Measurements from ENCODE around the gene MYZAP. TPM values are rescaled to one million over a fixed set of nuclear protein-coding genes. Genes with fewer than 3 reads are reported as not detected.

Gene MYZAP
- total and polyA plus RNA-seq, 11 donors, result 280 to 1,065 (median 610) TPM

- Histone ChIP-seq H3K9me3 (no peaks in the 10 kb centered on the region), H3K27ac (peak overlapping the region in 9 of 12 donors; percentile 4 to 78 (median 54)), H3K27me3 (no peaks in the 10 kb centered on the region), H3K4me1 (peaks cover 0 to 60% (median 38%) of the 10 kb centered on the region in 12 donors), H3K36me3 (peaks cover 0 to 19% (median 0%) of the 10 kb centered on the region in 9 donors), H3K4me3 (no peak overlapping the region)
- no peak for TF ChIP-seq POLR2A (IDR thresholded peaks at IDR 0.05)
- TF ChIP-seq, protein P1, sequence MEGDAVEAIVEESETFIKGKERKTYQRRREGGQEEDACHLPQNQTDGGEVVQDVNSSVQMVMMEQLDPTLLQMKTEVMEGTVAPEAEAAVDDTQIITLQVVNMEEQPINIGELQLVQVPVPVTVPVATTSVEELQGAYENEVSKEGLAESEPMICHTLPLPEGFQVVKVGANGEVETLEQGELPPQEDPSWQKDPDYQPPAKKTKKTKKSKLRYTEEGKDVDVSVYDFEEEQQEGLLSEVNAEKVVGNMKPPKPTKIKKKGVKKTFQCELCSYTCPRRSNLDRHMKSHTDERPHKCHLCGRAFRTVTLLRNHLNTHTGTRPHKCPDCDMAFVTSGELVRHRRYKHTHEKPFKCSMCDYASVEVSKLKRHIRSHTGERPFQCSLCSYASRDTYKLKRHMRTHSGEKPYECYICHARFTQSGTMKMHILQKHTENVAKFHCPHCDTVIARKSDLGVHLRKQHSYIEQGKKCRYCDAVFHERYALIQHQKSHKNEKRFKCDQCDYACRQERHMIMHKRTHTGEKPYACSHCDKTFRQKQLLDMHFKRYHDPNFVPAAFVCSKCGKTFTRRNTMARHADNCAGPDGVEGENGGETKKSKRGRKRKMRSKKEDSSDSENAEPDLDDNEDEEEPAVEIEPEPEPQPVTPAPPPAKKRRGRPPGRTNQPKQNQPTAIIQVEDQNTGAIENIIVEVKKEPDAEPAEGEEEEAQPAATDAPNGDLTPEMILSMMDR (IDR thresholded peaks at IDR 0.05), result no peak
- WGBS, 4 donors, result 61 to 81% (median 72%) methylated on average over 5 to 6 of the region's 6 CpGs
- DNase-seq, result no peak
- intact Hi-C loops (cut with DNase I), result no loop called here
- ATAC-seq, result peak in 3 of 4 donors; percentile 11 to 51 (median 16)
Measured at GRCh38 chr15:57690341-57690966, 98.8 kb downstream of the MYZAP start.

DNA sequence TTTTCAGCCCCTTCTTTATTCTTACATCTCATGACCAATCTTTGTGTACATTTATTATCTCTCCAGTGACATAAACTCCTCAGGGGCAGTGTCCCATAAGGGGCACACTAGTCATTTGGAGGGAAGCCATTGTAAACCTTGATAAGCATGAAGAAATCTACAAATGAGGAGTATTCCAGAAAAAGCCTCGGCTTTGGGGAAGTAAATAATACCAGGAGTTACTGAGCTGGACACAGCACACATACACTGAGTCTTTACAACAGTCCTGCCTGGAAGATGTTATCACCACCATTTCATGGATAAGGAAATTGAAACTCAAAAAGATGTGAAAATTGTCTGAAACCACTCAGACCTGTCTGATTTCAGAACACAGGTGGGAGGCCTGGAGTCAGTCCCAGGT is 99.4 kb downstream of the MYZAP start:
- peaks cover 0 to 19% (median 0%) of the 10 kb centered on the region in 9 donors for H3K36me3 ChIP-seq
- DNase-seq (no peak), ATAC-seq (peak in 3 of 4 donors; percentile 15 to 17 (median 16))
- TF ChIP-seq, protein P1 (IDR thresholded peaks at IDR 0.05), result no peak
- no peak for TF ChIP-seq POLR2A (IDR thresholded peaks at IDR 0.05)
- H3K9me3 ChIP-seq, result no peaks in the 10 kb centered on the region
- H3K4me3 ChIP-seq, result no peak overlapping the region
- H3K27ac ChIP-seq, result peak overlapping the region in 10 of 12 donors; percentile 11 to 78 (median 58)
- peaks cover 0 to 55% (median 38%) of the 10 kb centered on the region in 12 donors for H3K4me1 ChIP-seq
- no peaks in the 10 kb centered on the region for H3K27me3 ChIP-seq
- intact Hi-C loops (cut with DNase I), result no loop called here
- WGBS, 4 donors, result 11 to 14% (median 12%) methylated on average over 1 of the region's 1 CpG

- H3K4me1 ChIP-seq, result peaks cover 0 to 49% (median 38%) of the 10 kb centered on the region in 12 donors
- intact Hi-C loops (cut with DNase I), result no loop called here
- no peak overlapping the region for H3K4me3 ChIP-seq
- no peak for TF ChIP-seq POLR2A (IDR thresholded peaks at IDR 0.05)
- TF ChIP-seq, protein P1 (IDR thresholded peaks at IDR 0.05), result no peak
- no peaks in the 10 kb centered on the region for H3K27me3 ChIP-seq
- 35 to 54% (median 45%) methylated on average over 1 of the region's 1 CpG for WGBS, 4 donors
- H3K36me3 ChIP-seq, result peaks cover 0 to 19% (median 0%) of the 10 kb centered on the region in 9 donors
- DNase-seq (no peak), ATAC-seq (peak in 1 of 4 donors; percentile 46)
- peak overlapping the region in 10 of 12 donors; percentile 26 to 78 (median 42) for H3K27ac ChIP-seq
- no peaks in the 10 kb centered on the region for H3K9me3 ChIP-seq
Measured at GRCh38 chr15:57692709-57693108, 101.0 kb downstream of the MYZAP start.

- H3K9me3 ChIP-seq, result no peaks in the 10 kb centered on the region
- intact Hi-C loops (cut with DNase I), result no loop called here
- no peak for TF ChIP-seq POLR2A (IDR thresholded peaks at IDR 0.05)
- TF ChIP-seq, protein P1 (IDR thresholded peaks at IDR 0.05), result no peak
- H3K4me1 ChIP-seq, result peaks cover 0 to 49% (median 38%) of the 10 kb centered on the region in 12 donors
- no peak overlapping the region for H3K4me3 ChIP-seq
- no peaks in the 10 kb centered on the region for H3K27me3 ChIP-seq
- 31 to 65% (median 45%) methylated on average over 1 of the region's 1 CpG for WGBS, 4 donors
- ATAC-seq (peak in 1 of 4 donors; percentile 43), DNase-seq (no peak)
- peaks cover 0 to 19% (median 0%) of the 10 kb centered on the region in 9 donors for H3K36me3 ChIP-seq
- peak overlapping the region in 4 of 12 donors; percentile 26 to 78 (median 42) for H3K27ac ChIP-seq
Measured at GRCh38 chr15:57694279-57694678, 102.6 kb downstream of the MYZAP start.

Measured in heart left ventricle (tissue), 16 donors.